ENCODE measurements around the gene PLEKHM2.

The PLEKHM2 gene

DNA sequence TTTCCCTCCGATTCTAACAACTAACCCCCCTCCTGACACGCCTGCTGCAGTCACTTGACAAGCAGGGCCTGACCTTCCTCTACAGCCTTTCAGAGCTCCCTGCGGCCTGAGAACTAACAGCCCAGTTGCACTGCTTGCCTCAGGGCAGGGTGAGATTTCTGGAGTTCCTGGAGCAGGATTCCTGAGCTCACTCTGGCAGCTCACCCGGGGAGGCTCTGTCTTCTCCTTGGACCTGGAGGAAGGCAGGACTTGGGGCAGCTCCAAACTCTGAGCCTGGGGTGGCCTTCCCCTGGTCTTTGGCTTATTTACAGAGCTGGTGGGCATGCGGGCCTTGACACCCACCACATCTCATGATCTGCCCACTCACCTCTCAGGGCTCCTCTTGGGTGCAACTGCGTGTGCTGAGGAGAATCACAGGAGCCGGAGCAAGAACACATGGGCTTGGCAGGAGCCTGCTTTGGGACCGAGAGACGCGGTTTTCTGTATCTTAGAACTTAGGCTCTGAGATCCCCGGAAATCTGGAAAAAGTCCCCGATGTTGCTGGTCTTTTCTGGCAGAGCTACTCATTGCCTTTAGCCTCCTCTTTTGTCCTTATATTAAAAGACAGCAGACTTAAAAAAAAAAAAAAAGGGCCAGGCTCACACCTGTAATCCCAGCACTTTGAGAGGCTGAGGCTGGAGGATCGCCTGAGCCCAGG lies 38.9 kb downstream of the PLEKHM2 start:
- H3K27ac ChIP-seq (replicated peaks) = no peak overlapping the region
- no peak for DNase-seq (ENCODE audit: low read depth in 1 of 2, low spot score in 1 of 2)
- no peak overlapping the region for H3K4me3 ChIP-seq (replicated peaks; ENCODE audit: insufficient read depth, low read length)
- H3K27me3 ChIP-seq (ENCODE audit: insufficient read depth, poor library complexity, severe bottlenecking) = no peaks in the 10 kb centered on the region
- TF ChIP-seq GABPA (IDR thresholded peaks at IDR 0.05; ENCODE audit: low read depth) (no peak), POLR2AphosphoS5 (IDR thresholded peaks at IDR 0.05; ENCODE audit: low read depth) (no peak), SPI1 (IDR thresholded peaks at IDR 0.05; ENCODE audit: borderline replicate concordance, low read depth) (no peak)
- TF ChIP-seq, protein P1, sequence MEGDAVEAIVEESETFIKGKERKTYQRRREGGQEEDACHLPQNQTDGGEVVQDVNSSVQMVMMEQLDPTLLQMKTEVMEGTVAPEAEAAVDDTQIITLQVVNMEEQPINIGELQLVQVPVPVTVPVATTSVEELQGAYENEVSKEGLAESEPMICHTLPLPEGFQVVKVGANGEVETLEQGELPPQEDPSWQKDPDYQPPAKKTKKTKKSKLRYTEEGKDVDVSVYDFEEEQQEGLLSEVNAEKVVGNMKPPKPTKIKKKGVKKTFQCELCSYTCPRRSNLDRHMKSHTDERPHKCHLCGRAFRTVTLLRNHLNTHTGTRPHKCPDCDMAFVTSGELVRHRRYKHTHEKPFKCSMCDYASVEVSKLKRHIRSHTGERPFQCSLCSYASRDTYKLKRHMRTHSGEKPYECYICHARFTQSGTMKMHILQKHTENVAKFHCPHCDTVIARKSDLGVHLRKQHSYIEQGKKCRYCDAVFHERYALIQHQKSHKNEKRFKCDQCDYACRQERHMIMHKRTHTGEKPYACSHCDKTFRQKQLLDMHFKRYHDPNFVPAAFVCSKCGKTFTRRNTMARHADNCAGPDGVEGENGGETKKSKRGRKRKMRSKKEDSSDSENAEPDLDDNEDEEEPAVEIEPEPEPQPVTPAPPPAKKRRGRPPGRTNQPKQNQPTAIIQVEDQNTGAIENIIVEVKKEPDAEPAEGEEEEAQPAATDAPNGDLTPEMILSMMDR (IDR thresholded peaks at IDR 0.05; ENCODE audit: insufficient read depth, low read length) = no peak
- TF ChIP-seq, protein P2, sequence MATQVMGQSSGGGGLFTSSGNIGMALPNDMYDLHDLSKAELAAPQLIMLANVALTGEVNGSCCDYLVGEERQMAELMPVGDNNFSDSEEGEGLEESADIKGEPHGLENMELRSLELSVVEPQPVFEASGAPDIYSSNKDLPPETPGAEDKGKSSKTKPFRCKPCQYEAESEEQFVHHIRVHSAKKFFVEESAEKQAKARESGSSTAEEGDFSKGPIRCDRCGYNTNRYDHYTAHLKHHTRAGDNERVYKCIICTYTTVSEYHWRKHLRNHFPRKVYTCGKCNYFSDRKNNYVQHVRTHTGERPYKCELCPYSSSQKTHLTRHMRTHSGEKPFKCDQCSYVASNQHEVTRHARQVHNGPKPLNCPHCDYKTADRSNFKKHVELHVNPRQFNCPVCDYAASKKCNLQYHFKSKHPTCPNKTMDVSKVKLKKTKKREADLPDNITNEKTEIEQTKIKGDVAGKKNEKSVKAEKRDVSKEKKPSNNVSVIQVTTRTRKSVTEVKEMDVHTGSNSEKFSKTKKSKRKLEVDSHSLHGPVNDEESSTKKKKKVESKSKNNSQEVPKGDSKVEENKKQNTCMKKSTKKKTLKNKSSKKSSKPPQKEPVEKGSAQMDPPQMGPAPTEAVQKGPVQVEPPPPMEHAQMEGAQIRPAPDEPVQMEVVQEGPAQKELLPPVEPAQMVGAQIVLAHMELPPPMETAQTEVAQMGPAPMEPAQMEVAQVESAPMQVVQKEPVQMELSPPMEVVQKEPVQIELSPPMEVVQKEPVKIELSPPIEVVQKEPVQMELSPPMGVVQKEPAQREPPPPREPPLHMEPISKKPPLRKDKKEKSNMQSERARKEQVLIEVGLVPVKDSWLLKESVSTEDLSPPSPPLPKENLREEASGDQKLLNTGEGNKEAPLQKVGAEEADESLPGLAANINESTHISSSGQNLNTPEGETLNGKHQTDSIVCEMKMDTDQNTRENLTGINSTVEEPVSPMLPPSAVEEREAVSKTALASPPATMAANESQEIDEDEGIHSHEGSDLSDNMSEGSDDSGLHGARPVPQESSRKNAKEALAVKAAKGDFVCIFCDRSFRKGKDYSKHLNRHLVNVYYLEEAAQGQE (IDR thresholded peaks at IDR 0.05; ENCODE audit: insufficient replicate concordance, low read depth) = no peak

GRCh38 chr1:15723631-15724246 lies 39.6 kb downstream of the PLEKHM2 start:
- TF ChIP-seq GABPA (IDR thresholded peaks at IDR 0.05; ENCODE audit: low read depth) (no peak), POLR2AphosphoS5 (IDR thresholded peaks at IDR 0.05; ENCODE audit: low read depth) (no peak), SPI1 (IDR thresholded peaks at IDR 0.05; ENCODE audit: borderline replicate concordance, low read depth) (no peak)
- TF ChIP-seq, protein P1 (IDR thresholded peaks at IDR 0.05; ENCODE audit: insufficient read depth, low read length) = no peak
- TF ChIP-seq, protein P2 (IDR thresholded peaks at IDR 0.05; ENCODE audit: insufficient replicate concordance, low read depth) = no peak
- DNase-seq (ENCODE audit: low read depth in 1 of 2, low spot score in 1 of 2) = no peak
- H3K27me3 ChIP-seq (ENCODE audit: insufficient read depth, poor library complexity, severe bottlenecking) = no peaks in the 10 kb centered on the region
- H3K4me3 ChIP-seq (replicated peaks; ENCODE audit: insufficient read depth, low read length) = no peak overlapping the region
- no peak overlapping the region for H3K27ac ChIP-seq (replicated peaks)

DNA sequence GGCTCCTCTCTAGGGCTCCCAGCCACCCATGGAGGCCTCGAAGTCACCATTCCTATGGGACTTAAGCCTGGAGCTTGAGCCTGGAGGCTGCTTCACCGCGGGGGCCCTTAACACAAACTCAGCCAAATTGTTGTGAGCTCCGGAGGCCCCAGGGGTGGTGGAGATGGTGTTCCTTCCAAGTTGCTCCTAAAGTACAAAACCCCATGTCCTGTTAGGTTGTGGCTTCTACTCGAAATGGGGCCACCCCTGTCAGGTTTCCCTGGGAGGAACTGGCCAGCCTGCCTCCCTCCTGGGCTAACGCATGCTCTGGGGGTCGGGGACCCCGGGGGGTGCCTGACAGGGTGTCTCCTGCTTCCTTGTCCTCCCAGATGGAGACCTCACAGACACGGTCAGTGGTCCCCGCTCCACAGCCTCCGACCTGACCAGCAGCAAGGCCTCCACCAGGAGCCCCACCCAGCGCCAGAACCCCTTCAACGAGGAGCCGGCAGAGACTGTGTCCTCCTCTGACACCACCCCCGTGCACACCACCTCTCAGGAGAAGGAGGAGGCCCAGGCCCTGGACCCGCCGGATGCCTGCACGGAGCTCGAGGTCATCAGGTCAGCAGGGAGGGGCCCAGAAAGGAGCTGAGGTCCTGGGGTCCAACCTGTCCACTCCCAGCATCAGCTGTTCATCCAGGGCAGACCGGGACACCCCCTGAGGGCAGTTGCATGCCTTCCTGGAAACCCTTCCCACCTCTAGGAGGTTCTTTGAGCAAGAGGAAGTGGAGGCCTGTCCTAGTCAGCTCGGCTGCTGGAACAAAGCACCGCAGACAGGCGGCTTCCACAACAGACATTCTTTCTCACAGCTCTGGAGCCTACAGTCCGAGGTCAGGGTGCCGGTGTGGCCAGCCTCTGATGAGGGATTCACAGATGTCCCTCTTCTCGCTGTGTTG lies 41.1 kb downstream of the PLEKHM2 start:
- Histone ChIP-seq H3K27ac (replicated peaks) (no peak overlapping the region), H3K27me3 (ENCODE audit: insufficient read depth, poor library complexity, severe bottlenecking) (no peaks in the 10 kb centered on the region), H3K4me3 (replicated peaks; ENCODE audit: insufficient read depth, low read length) (no peak overlapping the region)
- no peak for TF ChIP-seq SPI1 (IDR thresholded peaks at IDR 0.05; ENCODE audit: borderline replicate concordance, low read depth)
- no peak for TF ChIP-seq POLR2AphosphoS5 (IDR thresholded peaks at IDR 0.05; ENCODE audit: low read depth)
- no peak for TF ChIP-seq GABPA (IDR thresholded peaks at IDR 0.05; ENCODE audit: low read depth)
- TF ChIP-seq, protein P1 (IDR thresholded peaks at IDR 0.05; ENCODE audit: insufficient read depth, low read length) = no peak
- TF ChIP-seq, protein P2 (IDR thresholded peaks at IDR 0.05; ENCODE audit: insufficient replicate concordance, low read depth) = no peak
- no peak for DNase-seq (ENCODE audit: low read depth in 1 of 2, low spot score in 1 of 2)

Data from HL-60 (cell line).